ENCODE measurements around the gene CSGALNACT2.

CSGALNACT2 gene

DNA sequence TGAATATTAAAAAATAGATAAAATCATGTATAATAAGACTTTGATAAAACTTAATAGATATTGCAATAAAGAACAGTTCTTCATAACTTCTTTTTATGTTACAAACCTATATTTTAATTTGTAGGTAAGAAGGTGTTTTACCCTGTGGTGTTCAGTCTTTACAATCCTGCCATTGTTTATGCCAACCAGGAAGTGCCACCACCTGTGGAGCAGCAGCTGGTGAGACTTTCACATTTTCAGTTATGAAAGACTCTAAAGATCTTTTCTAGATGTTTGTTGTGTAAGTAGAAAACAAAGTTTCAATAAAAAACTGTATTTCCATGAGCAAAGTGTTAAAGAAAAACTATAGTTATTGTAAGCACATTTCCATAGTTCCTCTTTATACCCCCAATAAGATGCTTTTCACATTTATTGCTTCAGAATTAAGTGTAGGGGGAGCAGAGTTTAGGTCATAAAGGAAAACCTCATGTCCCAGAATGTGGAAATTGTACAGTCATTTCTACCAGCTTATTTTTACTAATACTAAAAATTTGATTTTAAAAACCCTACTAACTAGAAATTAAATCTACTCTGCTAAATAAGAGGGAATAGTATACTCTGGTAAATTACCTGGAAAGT, 28.7 kb downstream of the CSGALNACT2 start:
- in situ Hi-C loops (cut with MboI; ENCODE audit: low sequenced_read_pairs, unreplicated experiment) = no loop called here
- no peak for DNase-seq (ENCODE audit: low spot score)
- TF ChIP-seq CTCF (IDR thresholded peaks at IDR 0.05; ENCODE audit: borderline replicate concordance, control extremely low read depth, extremely low read depth, insufficient read depth, missing control alignments) = no peak

DNA sequence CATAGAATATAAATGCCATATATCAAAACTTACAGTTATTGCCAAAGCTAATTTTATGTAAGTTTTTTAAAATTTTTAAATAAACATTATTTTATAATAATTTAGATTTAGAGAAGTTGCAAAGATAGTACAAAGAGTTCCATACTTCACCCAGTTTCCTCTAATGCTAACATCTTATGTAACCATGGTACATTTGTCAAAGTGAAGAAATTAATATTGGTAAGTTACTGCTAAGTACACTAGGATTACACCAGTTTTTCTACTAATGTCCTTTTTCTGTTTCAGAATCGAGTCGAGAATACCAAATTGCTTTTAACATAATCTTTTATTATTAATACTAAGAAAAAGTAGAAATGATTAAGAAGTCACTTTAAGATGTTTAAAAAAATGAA, 29.2 kb downstream of the CSGALNACT2 start:
- no peak for TF ChIP-seq CTCF (IDR thresholded peaks at IDR 0.05; ENCODE audit: borderline replicate concordance, control extremely low read depth, extremely low read depth, insufficient read depth, missing control alignments)
- in situ Hi-C loops (cut with MboI; ENCODE audit: low sequenced_read_pairs, unreplicated experiment) = no loop called here
- DNase-seq (ENCODE audit: low spot score) = no peak

GRCh38 chr10:43170491-43170890, 32.2 kb downstream of the CSGALNACT2 start:
- in situ Hi-C loops (cut with MboI; ENCODE audit: low sequenced_read_pairs, unreplicated experiment) = no loop called here
- TF ChIP-seq CTCF (IDR thresholded peaks at IDR 0.05; ENCODE audit: borderline replicate concordance, control extremely low read depth, extremely low read depth, insufficient read depth, missing control alignments) = no peak
- DNase-seq (ENCODE audit: low spot score) = no peak

- TF ChIP-seq CTCF (IDR thresholded peaks at IDR 0.05; ENCODE audit: borderline replicate concordance, control extremely low read depth, extremely low read depth, insufficient read depth, missing control alignments) = no peak
- in situ Hi-C loops (cut with MboI; ENCODE audit: low sequenced_read_pairs, unreplicated experiment) = no loop called here
- no peak for DNase-seq (ENCODE audit: low spot score)
These were observed 34.4 kb downstream of the CSGALNACT2 start for GRCh38 chr10:43172645-43173044.

GRCh38 chr10:43173120-43173519, 34.9 kb downstream of the CSGALNACT2 start:
- in situ Hi-C loops (cut with MboI; ENCODE audit: low sequenced_read_pairs, unreplicated experiment) = no loop called here
- no peak for TF ChIP-seq CTCF (IDR thresholded peaks at IDR 0.05; ENCODE audit: borderline replicate concordance, control extremely low read depth, extremely low read depth, insufficient read depth, missing control alignments)
- no peak for DNase-seq (ENCODE audit: low spot score)

- DNase-seq (ENCODE audit: low spot score) = no peak
- in situ Hi-C loops (cut with MboI; ENCODE audit: low sequenced_read_pairs, unreplicated experiment) = no loop called here
- TF ChIP-seq CTCF (IDR thresholded peaks at IDR 0.05; ENCODE audit: borderline replicate concordance, control extremely low read depth, extremely low read depth, insufficient read depth, missing control alignments) = no peak
These were observed 36.7 kb downstream of the CSGALNACT2 start for GRCh38 chr10:43174969-43175368.
